GM18867 (cell line): ENCODE measurements around the gene TMEM175.

ENCODE experiments used
- ATAC-seq: cut with Tn5 transposase; IDR thresholded peaks from one replicate; pipeline ENCODE4 v1.9.1; 2021; ENCODE audit warnings: mild to moderate bottlenecking, moderate library complexity; ENCODE audit not compliant: unreplicated experiment

TMEM175 gene

DNA sequence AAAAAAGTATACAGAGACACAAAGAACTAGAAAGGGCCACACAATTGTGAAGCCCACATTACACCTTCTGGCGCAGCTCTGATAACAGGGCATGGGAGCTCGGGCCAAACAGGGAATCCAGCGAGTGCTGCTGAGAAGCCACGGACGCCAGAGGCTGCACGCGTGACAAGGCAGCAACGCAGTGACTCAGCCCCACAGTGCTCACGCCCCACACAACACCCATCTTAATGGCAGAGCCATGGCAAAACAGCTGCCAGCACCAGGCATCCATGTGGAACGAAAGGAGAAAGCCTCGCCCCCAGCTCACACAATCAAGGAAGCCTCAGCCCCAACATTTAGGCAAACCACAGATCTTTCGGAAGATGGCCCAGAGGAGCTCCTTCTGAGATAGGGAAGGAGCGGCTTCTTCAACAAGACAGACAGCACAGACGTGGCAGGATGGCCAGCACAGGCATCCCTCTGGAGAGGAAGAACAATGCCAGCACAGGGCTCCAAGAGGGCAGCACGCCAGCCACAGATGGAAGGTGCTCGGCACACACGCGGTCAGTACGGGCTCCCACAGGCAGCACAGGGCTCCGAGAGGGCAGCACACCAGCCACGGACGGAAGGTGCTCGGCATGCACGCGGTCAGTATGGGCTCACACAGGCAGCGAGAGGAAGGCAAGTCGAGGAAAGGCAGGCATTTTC is 33.2 kb upstream of the TMEM175 start:
- no peak for ATAC-seq

DNA sequence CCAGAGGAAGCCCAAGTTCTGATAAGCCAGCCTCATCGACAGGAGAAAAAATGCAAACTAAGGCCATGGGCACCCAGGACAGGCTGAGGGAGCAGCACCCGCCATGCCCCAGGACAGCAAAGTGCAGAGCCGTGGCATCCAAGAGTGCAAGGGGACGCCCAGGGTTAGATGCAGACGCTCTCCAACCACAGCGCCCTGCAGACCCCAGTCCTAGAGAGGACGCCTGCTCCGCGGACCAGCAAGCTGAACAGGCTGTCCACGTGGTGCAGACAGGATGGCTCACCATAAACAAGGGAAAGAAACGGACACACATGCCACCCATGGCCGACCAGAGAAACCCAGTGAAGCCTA is 32.7 kb upstream of the TMEM175 start:
- ATAC-seq, result no peak

DNA sequence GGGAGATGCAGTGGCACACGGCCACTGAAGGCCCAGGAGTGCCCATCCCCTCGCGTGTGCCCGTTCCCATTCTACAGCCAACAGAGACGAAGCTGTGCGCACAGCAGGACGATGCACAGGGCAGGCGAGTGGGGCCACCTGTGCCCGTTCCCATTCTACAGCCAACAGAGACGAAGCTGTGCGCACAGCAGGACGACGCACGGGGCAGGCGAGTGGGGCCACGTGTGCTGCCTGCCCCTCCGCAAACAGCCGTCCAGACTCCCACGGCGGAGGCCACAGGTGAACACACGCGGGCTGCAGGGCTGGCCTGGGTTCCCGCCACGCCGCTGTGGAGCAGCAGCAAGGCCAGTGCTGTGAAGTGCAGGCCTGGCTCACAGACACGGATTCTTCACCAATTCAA is 32.2 kb upstream of the TMEM175 start:
- no peak for ATAC-seq

DNA sequence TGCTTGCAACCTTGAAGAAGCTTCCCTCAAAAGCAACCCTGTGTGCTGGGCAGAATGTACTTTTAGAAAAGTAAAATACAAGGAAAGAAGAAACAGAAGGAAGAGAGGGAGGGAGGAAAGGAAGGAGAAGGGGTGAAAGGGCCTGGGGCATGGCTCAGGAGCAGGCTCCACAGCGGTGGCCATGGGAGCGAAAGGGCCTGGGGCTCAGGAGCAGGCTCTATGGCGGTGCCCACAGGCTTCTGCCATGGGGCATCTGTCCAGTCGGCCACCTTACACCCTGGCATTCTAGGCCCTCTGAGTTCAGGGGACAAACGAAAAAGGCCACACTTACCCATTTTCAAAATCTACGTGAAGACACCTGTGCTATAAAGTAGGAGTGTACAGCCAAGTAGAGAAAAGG is 31.5 kb upstream of the TMEM175 start:
- no peak for ATAC-seq

DNA sequence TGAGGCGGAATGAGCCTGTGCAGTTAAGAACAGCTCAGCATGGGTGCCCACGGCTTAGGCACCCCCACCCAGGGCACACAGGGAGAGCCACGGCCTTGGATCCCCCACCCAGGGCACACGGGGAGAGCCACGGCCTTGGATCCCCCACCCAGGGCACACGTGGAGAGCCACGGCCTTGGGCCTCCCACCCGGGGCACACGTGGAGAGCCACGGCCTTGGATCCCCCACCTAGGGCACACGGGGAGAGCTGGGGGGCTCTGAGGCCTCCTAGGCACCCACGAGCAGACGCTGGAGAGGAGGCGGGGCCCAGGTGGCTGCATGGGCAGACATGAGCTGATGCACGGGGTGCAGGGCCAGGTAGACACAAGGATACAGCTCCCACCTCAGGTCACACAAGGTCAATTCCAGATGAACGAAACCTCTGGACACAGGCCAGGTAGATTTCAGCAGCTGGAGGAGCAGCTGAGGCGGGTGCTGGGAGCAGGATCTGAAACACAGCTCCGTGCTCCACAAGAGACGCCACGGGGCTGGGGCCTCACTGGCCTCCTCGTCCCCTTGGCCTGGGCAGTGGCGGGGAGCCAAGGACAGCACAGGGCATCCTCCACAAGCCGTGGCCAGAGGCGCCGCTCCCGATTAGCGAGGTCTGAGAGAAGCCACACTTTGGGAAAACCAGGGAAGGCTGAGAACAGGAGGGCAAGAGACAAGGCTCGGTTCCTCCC is 30.9 kb upstream of the TMEM175 start:
- no peak for ATAC-seq

DNA sequence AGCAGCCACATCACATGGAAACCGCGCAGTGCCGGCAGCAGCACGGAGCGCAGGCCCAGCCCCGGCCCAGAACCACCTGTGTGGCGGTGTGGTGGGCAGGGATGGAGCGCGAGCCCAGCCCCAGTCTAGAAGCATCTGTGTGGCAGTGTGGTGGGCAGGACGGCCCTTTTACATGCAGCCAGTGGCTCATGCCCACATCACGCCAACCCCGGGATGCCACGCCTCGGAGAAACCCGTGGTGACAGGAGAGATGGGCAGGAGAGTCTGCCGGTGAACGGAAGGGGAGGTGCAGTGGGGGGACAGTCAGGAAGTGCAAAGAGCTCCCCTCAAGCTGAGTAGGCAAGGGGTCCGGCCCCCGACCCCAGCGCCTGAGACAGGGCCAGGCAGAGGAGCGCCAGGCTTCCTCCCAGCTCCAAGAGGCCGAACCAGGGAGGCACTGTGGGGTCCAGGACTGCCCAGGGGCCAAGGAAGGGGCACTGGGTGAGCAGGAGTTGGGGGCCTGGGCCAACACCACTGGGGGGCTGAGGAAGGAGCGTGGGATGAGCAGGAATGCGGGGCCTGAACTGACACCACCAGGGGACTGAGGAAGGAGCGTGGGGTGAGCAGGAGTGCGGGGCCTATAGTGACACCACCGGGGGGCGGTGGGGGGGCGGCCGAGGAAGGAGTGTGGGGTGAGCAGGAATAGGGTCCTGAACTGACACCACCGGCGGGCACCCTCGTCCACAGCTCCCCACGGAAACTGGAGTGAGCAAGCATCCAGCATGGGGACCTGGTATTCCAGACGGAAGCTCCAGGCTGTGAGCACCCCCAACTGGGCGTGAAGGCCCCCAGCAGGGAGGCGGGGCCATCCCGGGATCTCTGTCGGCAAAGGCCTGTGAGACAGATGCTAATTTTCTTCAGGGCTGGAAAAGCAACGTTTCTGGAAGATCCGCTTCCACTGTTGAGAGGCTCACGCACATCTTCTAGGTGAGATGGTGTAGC is 28.9 kb upstream of the TMEM175 start:
- no peak for ATAC-seq

DNA sequence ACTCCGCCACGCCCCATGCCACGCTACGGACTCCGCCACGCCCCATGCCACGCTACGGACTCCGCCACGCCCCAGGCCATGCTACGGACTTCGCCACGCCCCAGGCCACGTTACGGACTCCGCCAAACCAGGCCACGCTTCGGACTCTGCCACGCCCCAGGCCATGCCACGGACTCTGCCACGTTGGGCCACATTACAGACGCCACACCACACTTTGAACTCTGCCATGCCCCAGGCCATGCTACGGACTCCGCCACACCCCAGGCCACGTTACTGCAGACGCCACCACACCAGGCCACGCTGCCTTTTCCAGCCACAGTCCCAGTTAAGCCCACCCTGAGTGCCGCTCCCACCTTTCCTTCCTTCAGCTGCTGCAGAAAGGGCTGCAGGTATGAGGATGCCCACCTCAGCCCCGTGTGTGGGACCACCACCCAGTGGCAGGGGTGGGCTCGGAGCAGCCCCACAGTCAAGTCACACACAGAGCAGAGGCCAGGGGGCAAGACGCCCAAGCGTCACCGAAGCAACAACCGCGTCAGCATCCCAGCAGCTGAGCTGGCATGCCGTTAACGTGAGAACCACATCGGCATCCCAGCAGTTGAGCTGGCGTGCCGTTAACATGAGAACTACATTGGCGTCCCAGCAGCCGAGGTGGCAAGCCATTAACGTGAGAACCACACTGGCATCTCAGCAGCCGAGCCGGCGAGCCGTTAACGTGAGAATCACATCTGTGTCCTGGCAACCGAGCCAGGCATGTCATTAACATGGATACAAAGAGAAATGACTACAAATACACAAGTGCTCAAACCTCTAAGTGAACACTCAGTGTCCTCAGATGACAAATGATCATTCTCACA is 26.5 kb upstream of the TMEM175 start:
- no peak for ATAC-seq

DNA sequence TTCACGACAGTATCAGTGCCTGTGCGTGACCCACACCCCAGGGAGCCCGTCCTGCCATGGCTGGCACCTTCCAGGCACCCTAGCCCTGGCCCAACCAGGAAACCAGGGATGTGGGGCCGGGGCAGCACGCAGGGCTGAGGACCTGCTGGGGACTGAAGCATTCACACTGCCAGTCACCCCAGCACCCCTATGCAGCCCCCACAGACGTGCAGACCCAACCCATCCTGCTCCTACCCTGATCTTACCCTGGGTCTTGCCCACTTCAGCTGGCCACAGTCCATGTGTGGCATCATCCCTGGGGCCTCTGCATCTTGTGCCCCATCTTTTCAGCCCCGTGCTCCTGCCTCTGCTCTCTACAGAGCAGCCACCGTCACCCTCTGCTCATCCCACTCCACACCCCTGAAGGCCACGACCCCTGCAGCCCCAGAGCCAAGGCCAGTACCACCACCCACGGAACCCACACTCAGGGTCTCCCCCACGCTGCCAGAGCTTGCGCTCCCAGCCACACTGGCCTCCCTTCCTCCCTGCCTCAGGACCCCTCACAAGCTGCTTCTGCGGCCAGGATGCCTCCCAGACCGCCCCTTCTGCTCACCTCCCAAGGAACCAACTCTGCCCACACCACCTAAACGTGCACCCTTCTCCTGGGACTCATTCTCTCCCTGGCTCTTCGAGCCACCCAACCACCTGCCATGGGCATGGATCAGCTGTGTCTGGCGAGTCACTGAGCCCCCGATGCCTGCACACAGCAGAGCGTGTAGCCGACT is 25.7 kb upstream of the TMEM175 start:
- no peak for ATAC-seq

DNA sequence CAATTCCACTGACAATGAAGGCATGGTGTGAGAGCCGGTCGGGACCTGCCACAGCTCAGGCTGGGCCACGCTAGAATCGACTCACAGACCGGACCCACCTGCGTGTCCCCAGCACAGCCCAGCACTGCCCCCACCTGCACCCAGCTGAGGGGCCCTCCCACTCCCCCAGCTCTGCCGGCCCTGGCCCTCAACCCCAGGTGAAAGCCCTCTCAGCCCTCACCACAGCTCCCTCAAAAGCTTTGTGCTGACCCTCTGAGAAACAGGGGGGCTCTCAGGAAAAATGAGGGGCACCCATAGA is 25.2 kb upstream of the TMEM175 start:
- ATAC-seq, result no peak

DNA sequence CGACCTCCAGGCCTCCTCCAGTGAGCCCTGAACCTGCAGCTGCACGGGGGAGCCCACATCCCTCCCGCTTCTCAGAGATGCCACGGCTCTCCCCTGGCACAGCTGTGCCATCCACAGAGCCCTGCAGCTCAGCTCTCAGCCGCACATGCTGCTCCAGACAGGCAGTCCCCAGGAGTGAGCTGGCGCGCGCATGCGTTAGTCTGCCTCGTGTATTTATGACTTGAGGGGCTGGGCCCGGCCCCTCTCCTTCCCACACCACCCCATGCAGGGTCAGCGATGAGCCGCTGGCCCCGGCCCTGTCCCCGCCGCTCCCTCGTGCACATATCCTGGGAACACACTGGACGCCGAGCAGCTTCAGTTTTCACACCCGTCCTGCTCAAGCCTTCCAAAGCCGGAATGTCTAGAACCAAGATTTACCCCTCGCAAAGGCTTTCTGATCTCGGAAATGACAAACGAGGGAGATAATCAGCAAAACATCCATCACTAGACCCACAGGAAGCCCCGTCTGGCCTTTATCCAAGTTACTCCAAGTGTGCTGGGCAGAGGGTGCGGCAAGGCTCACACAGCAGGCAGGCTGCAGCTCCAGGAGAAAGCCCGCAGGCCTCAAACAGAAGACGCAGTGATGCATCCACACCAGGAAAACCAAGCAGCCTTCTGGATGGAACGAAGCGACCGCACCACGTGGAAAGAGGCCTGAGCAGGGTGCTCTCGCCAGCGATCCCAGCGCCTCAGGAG is 24.4 kb upstream of the TMEM175 start:
- no peak for ATAC-seq

DNA sequence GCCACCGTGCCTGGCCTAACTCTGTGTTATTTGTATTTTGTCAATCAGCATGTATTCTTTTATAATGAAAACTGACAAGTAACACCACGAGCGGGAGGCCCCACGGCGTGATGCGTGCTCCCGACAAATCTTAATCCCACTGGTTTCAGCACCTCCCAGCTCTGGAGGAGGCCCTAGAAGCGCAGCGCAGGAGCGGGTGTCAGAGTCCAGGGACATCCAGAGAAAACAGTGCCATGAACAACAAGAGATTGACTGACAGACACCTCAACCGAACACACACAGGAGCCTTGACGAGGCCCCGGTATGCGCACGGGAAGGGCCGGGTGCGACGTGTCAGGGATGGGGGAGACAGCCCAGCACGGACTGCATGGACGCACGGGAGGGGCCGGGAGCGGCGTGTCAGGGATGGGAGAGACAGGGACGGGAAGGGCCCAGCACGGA is 23.1 kb upstream of the TMEM175 start:
- ATAC-seq, result no peak

DNA sequence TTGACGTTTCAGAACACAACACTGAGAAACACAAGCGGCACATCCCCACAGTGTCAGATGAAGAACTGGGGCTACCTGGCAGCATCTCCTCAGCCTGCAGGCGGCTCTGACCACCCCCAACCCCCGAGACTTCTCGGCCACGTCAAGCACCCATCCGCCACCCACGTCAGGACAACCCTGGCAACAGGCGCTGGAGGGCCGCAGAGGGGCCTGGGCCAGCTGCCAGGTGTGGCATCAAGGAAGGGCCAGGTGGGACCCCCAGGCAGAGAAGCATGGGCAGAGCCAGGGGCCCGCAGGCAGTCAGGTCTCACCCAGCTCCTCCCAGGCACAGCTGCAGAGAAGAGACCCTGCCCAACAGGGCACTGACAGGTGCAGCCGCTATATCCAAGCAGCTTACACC is 22.4 kb upstream of the TMEM175 start:
- no peak for ATAC-seq

DNA sequence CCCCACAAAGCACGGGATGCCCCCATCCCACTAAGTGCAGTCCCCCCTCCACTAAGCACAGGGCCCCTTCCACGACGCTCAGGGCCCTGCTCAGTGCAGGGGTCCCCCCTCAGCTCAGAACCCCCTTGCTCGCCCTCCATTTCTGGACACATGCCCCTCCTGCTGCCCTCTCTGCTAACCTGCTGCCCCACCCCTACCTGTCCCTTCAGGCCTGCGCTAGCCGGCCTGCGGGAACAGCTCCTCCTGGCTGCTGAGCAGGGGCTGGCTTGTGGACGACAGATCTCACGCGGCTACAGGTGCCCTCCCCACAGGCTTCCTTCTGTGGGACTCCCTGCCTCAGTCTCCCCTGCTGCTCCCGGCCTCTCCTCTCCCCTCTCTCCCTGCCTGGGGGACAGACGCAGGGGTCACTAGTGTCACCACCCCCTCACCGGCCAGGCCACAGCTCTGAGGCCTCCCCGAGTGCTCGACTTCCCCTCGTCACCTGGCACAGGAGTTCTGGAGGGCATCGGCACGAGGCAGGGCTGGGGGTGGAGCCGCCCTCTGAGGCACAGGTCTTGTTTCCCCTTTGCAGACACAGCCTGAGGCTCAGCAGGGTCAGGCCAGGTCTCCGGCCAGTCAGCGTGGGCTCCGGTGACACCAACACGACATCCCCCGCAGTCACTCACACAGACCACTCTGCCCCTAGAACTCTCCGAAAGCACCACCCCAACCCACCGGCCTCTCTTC is 21.7 kb upstream of the TMEM175 start:
- no peak for ATAC-seq

DNA sequence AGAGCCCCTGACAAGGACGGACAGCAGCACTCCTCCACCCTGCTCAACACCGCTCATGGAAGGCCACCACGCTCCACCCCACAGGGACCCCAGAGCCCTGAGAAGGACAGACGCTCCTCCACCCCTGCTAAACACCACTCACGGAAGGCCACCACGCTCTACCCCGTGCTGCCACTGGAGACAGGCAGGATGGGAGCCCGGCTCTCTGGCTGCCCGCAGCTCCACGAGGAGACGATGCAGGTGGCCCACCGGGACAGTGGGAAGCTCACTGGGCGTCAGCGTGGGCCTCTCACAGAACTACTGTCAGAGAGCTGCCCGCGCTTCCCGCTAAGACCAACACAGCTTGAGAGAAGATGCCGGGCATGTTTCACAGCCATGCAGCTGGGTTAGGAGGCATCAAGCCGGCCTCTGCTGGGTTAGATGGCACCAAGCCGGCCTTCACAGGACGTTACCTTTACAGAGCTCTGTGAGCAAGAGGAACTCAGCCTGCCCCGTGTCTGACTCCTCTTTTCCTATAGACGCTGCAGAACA is 21.0 kb upstream of the TMEM175 start:
- no peak for ATAC-seq

DNA sequence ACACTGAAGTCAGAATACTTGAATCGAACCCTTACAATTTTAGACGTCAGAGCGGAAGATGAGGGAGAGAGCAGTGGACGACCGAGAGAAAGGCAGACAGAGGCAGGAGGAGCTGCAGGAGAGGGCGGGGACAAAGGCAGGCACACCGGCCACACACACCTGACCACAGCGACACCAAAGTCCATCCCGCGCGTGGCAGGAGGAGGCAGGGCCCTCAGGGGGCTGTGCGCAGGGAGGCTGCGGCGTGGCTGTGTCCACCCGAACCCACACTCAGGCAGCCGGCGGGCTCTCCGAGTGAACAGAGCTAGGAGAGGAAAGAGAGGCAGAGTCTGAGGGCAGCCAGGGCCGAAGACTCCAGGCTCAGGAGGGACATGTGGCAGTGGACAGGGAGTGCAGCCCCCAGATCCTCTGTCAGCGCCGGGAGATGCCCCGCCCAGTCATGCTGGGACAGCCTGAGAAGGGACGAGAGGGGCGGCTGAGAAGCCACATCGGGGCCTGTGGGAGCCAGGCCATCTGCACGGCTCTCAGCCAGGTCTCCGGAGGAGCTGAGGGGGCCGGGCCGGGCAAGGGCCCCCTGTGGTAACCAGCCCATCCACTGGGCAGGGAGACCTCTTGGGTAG is 20.3 kb upstream of the TMEM175 start:
- ATAC-seq, result no peak

DNA sequence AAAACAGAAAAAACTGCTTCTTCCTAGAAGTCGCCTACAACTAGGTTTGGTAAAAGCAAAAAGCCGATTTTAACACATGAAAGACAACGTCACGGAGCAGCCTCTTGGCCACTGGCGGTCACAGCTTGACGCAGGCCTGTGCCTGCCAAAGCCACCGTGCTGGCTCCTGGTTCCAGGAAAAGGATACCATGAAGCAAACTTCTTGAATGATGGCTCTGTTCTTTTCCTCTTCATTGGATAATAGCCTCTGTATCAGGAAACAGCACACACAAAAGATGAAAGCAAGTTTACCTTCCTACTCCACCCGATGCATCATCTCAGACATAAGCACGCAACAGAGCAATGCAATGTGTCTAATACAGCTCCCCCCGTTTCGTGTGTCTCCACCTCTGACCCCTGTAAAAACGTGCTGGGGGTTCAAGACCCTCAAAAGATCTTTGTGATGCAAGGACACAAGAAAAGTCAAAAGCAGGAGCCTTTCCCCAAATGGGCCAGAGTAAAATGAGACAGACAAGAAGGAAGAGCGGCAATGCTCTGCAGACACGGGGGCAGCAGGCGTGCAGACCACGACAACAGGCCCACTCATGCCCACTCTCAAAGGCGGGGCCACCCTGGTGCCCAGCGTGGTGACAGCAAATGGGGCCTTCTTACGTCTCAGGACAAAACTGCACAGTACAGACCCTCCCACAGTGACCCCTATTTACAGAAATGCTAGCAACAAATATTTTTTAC is 19.5 kb upstream of the TMEM175 start:
- ATAC-seq, result no peak

DNA sequence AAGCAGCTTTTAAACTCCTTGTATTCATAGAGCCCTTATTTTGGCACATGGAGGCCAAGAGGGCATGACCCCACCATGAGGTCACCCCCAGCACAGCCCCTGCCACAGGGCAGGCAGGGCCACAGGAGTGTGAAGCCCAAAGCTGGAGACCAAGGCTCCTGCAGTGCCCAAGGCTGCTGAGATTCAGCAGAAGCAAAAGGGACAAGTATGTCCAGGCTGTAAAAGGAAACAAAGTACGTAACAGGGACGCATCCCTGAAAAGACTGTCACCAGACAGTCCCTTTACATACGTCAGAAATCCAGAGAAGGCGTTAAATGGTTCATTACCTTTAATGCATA is 19.0 kb upstream of the TMEM175 start:
- ATAC-seq, result no peak

DNA sequence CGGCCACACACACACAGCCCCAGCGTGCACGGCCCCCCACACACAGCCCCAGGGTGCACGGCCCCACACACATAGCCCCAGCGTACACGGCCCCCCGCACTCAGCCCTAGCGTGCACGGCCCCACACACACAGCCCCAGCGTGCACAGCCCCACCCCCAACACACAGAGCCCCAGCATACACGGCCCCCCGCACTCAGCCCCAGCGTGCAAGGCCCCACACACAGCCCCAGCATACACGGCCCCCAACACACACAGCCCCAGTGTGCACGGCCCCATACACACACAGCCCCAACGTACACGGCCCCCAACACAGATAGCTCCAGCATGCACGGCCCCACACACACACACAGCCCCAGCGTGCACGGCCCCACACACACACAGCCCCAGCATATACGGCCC is 17.7 kb upstream of the TMEM175 start:
- no peak for ATAC-seq
